Measurements from ENCODE around the gene HTR4.

DNA sequence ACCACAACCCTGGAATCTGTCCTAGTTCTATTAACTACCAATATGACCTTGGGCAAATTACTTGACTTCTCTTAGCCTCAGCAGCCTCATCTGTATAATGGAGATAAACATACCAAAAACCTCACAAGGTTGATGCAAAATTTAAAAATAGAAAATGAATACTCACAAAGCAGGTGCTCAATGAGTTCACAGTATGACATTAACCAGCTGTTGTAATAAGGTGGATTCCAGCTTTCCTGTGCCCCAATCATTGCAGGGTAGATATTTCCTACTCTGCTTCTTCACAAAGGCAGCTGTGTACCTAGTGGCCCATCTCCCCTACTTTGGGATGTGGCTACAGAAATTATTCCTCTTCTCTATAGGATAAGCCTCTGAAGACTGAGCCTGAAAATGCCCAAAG is 8.8 kb downstream of the HTR4 start:
- no peak for TF ChIP-seq POLR2A (IDR thresholded peaks at IDR 0.05; ENCODE audit: low read length)
- TF ChIP-seq GATA1 (IDR thresholded peaks at IDR 0.05; ENCODE audit: low read depth, low read length), result no peak
